OCI-LY7 (cell line): ENCODE data around the gene RAB11FIP4. TPM values are rescaled to one million over a fixed set of nuclear protein-coding genes. Genes with fewer than 3 reads are reported as not detected.

Experiments
- BruUV-seq: library from RNA; stranded (reverse); fragments of 400-500 nt; replicated peaks from 2 replicates; lab custom pipeline; 2021; lab: Mats Ljungman, UMichigan
- CTCF ChIA-PET: fragments of 300-600 bp; sonication (Branson Sonifier 250); formaldehyde crosslinking; loops from one replicate; lab custom pipeline; 2022; ENCODE audit warnings: antibody characterized with exemption; ENCODE audit not compliant: unreplicated experiment; lab: Charles Lee
- POLR2A ChIA-PET: fragments of 300-600 bp; sonication (Branson Sonifier 250); formaldehyde crosslinking; loops from one replicate; lab custom pipeline; 2022; ENCODE audit warnings: antibody characterized with exemption; lab: Charles Lee
- DNase-seq: peaks from one replicate; pipeline ENCODE4 v3.0.0-alpha.2; 2015; ENCODE audit warnings: low spot score
- H2AFZ ChIP-seq: fragments of 200-600 bp; sonication (generic), shearing (Covaris generic); 2 replicates; pipeline ENCODE4 v1.6.1; 2014; ENCODE audit warnings: mild to moderate bottlenecking, antibody characterized with exemption, low read length, moderate library complexity
- H3K27ac ChIP-seq: fragments of 200-600 bp; sonication (generic); 2 replicates; pipeline ENCODE4 v1.5.1; 2014; ENCODE audit warnings: mixed run types, low read depth, mild to moderate bottlenecking, moderate library complexity, low read length, inconsistent platforms; ENCODE audit not compliant: poor library complexity, severe bottlenecking
- H3K36me3 ChIP-seq: fragments of 200-600 bp; sonication (generic); 2 replicates; pipeline ENCODE4 v1.6.1; 2014; ENCODE audit warnings: mild to moderate bottlenecking, antibody characterized with exemption, low read length, moderate library complexity, mixed read lengths; ENCODE audit not compliant: insufficient read depth
- H3K4me1 ChIP-seq: fragments of 200-600 bp; sonication (generic); 2 replicates; pipeline ENCODE4 v1.5.1; 2014; ENCODE audit warnings: mild to moderate bottlenecking, low read length; ENCODE audit not compliant: insufficient read depth, poor library complexity, severe bottlenecking
- H3K4me2 ChIP-seq: fragments of 200-600 bp; sonication (generic); 2 replicates; pipeline ENCODE4 v1.6.1; 2014; ENCODE audit warnings: mild to moderate bottlenecking, low read length
- H3K4me3 ChIP-seq: fragments of 200-600 bp; sonication (generic); 2 replicates; pipeline ENCODE4 v1.5.1; 2014; ENCODE audit warnings: mild to moderate bottlenecking, low read depth, low read length; ENCODE audit not compliant: poor library complexity, severe bottlenecking
- H3K79me2 ChIP-seq: fragments of 200-600 bp; sonication (generic); 2 replicates; pipeline ENCODE4 v1.6.1; 2016; ENCODE audit warnings: low read depth, mild to moderate bottlenecking, low read length, moderate library complexity, mixed read lengths; ENCODE audit not compliant: insufficient read depth
- H3K9me2 ChIP-seq: fragments of 200-600 bp; sonication (generic); 2 replicates; pipeline ENCODE4 v1.6.1; 2016; ENCODE audit warnings: mild to moderate bottlenecking, low read length, mixed read lengths; ENCODE audit not compliant: insufficient read depth
- H3K9me3 ChIP-seq: fragments of 200-600 bp; sonication (generic); 2 replicates; pipeline ENCODE4 v1.6.1; 2014; ENCODE audit warnings: mild to moderate bottlenecking, mixed run types, low read length, mixed read lengths
- H4K20me1 ChIP-seq: fragments of 200-600 bp; sonication (generic); 2 replicates; pipeline ENCODE4 v1.6.1; 2014; ENCODE audit warnings: mild to moderate bottlenecking, antibody characterized with exemption, low read length, moderate library complexity, mixed read lengths; ENCODE audit not compliant: insufficient read depth
- CTCF ChIP-seq: fragments of 200-600 bp; sonication (generic); conservative IDR thresholded peaks from 2 replicates; pipeline ENCODE4 v1.5.1; 2014; ENCODE audit warnings: mild to moderate bottlenecking, antibody characterized with exemption, low read length, moderate library complexity, mixed read lengths
- EZH2phosphoT487 ChIP-seq: fragments of 200-600 bp; sonication (generic); IDR thresholded peaks from 2 replicates; pipeline ENCODE4 v1.6.1; 2018; ENCODE audit warnings: low read depth, borderline replicate concordance, mild to moderate bottlenecking, mixed run types, antibody characterized with exemption, low read length, moderate library complexity, mixed read lengths
- intact Hi-C: fragments of 100-400 bp; cut with micrococcal nuclease; formaldehyde crosslinking; loops from one replicate; pipeline ENCODE4 v1.10.0; 2022; ENCODE audit not compliant: unreplicated experiment
- total RNA-seq, 2 experiments: library from RNA; depleted of rRNA in 1 of 2; stranded (reverse); fragments of >200 nt in 1 of 2; shearing (Covaris generic) in 1 of 2; gene quantifications; 2 replicates each; pipeline ENCODE4 v1.2.3, GENCODE V29; 2014 to 2022

The RAB11FIP4 gene
- total RNA-seq, 2 experiments from 2014 or later: 5.8 to 15.0 TPM

- CTCF ChIA-PET: interaction anchor here (0.6 kb wide), 1 partner anchor 75 kb away, joined by 3 read pairs; no protein-coding TSS in a partner anchor
- Histone ChIP-seq H3K36me3 (no peaks in the 10 kb centered on the region), H3K4me1 (no peaks in the 10 kb centered on the region), H3K9me3 (no peaks in the 10 kb centered on the region), H3K4me3 (no peak overlapping the region), H4K20me1 (no peaks in the 10 kb centered on the region), H3K27ac (no peak overlapping the region), H3K9me2 (no peaks in the 10 kb centered on the region), H3K4me2 (no peak overlapping the region), H3K79me2 (no peaks in the 10 kb centered on the region), H2AFZ (no peak overlapping the region)
- DNase-seq: no peak
- no TSS peak for BruUV-seq
- POLR2A ChIA-PET: no interaction called here
- TF ChIP-seq EZH2phosphoT487 (no peak), CTCF (no peak)
- intact Hi-C loops: loop anchor here (5.0 kb wide), 1 partner anchor 48 kb away; no protein-coding TSS in a partner anchor
Measured at GRCh38 chr17:31435581-31435980, 44.1 kb downstream of the RAB11FIP4 start.

- Histone ChIP-seq H4K20me1 (no peaks in the 10 kb centered on the region), H3K4me1 (no peaks in the 10 kb centered on the region), H3K36me3 (no peaks in the 10 kb centered on the region), H3K4me2 (0 out of 2 replicates have a peak overlapping the region, but pooled peaks have one; percentile 16), H3K4me3 (no peak overlapping the region), H3K9me3 (no peaks in the 10 kb centered on the region), H3K27ac (no peak overlapping the region), H3K9me2 (no peaks in the 10 kb centered on the region), H2AFZ (no peak overlapping the region), H3K79me2 (no peaks in the 10 kb centered on the region)
- intact Hi-C loops: loop anchor here (1.0 to 5.0 kb wide), 3 partner anchors 51 to 405 kb away; no protein-coding TSS in a partner anchor
- no peak for DNase-seq
- TF ChIP-seq EZH2phosphoT487: no peak
- TF ChIP-seq CTCF: no peak
- ChIA-PET CTCF (no interaction called here), POLR2A (interaction anchor here (1.2 kb wide), 1 partner anchor 98 kb away, joined by 5 read pairs; no protein-coding TSS in a partner anchor)
- BruUV-seq: no TSS peak
Measured at GRCh38 chr17:31437720-31438400, 46.4 kb downstream of the RAB11FIP4 start.

- Histone ChIP-seq H3K9me3 (no peaks in the 10 kb centered on the region), H3K4me3 (no peak overlapping the region), H2AFZ (no peak overlapping the region), H4K20me1 (no peaks in the 10 kb centered on the region), H3K27ac (no peak overlapping the region), H3K36me3 (no peaks in the 10 kb centered on the region), H3K4me2 (no peak overlapping the region), H3K4me1 (no peaks in the 10 kb centered on the region), H3K9me2 (no peaks in the 10 kb centered on the region), H3K79me2 (no peaks in the 10 kb centered on the region)
- DNase-seq: no peak
- BruUV-seq: no TSS peak
- intact Hi-C loops: loop anchor here (5.0 kb wide), 1 partner anchor 52 kb away; no protein-coding TSS in a partner anchor
- POLR2A ChIA-PET: no interaction called here
- TF ChIP-seq CTCF: no peak
- no peak for TF ChIP-seq EZH2phosphoT487
- CTCF ChIA-PET: no interaction called here
Measured at GRCh38 chr17:31439716-31440115, 48.2 kb downstream of the RAB11FIP4 start.
